HepG2 (cell line): Measurements from ENCODE around the gene SPNS3. TPM values are rescaled to one million over a fixed set of nuclear protein-coding genes. Genes with fewer than 3 reads are reported as not detected.

ENCODE experiments used
- ARNT ChIP-seq: fragments of 450-650 bp; IDR thresholded peaks from 2 replicates; pipeline ENCODE4 v1.6.1; 2017
- CSRNP2 ChIP-seq: sonication (generic); formaldehyde crosslinking; conservative IDR thresholded peaks from 2 replicates; pipeline ENCODE4 v1.8.0; 2022; ENCODE audit warnings: low read depth, missing genetic modification reagents
- DMTF1 ChIP-seq: sonication (generic); formaldehyde crosslinking; IDR thresholded peaks from 2 replicates; pipeline ENCODE4 v1.4.0; 2020; ENCODE audit warnings: mild to moderate bottlenecking, missing genetic modification reagents
- GPBP1L1 ChIP-seq: sonication (generic); formaldehyde crosslinking; IDR thresholded peaks from 2 replicates; pipeline ENCODE4 v1.5.0; 2020; ENCODE audit warnings: mild to moderate bottlenecking, missing genetic modification reagents
- GTF3A ChIP-seq: sonication (generic); formaldehyde crosslinking; conservative IDR thresholded peaks from 2 replicates; pipeline ENCODE4 v1.4.0; 2020; ENCODE audit warnings: mild to moderate bottlenecking, missing genetic modification reagents
- IRF1 ChIP-seq: sonication (generic); formaldehyde crosslinking; IDR thresholded peaks from 2 replicates; pipeline ENCODE4 v1.4.0; 2020; ENCODE audit warnings: low read depth, mild to moderate bottlenecking, missing genetic modification reagents
- KLF13 ChIP-seq: sonication (generic); formaldehyde crosslinking; IDR thresholded peaks from 2 replicates; pipeline ENCODE4 v1.4.0; 2020; ENCODE audit warnings: mild to moderate bottlenecking, missing genetic modification reagents
- NCOR1 ChIP-seq: fragments of 200-600 bp; sonication (generic); IDR thresholded peaks from 2 replicates; pipeline ENCODE4 v1.7.0; 2017; ENCODE audit warnings: antibody characterized with exemption, low read length, borderline replicate concordance
- PHB2 ChIP-seq: fragments of 450-650 bp; IDR thresholded peaks from 2 replicates; pipeline ENCODE4 v1.6.1; 2018; ENCODE audit not compliant: partially characterized antibody
- PLSCR1 ChIP-seq: sonication (generic); formaldehyde crosslinking; IDR thresholded peaks from 2 replicates; pipeline ENCODE4 v1.5.0; 2020; ENCODE audit warnings: missing genetic modification reagents, mild to moderate bottlenecking, borderline replicate concordance
- RXRA ChIP-seq: sonication (generic); formaldehyde crosslinking; IDR thresholded peaks from 2 replicates; pipeline ENCODE4 v1.5.1; 2020; ENCODE audit warnings: missing genetic modification reagents
- XRCC5 ChIP-seq: fragments of 200-400 bp; formaldehyde crosslinking; optimal IDR thresholded peaks from 2 replicates; pipeline ENCODE3; 2017; ENCODE audit warnings: mild to moderate bottlenecking, low read length
- ZBTB37 ChIP-seq: sonication (generic); formaldehyde crosslinking; IDR thresholded peaks from 2 replicates; pipeline ENCODE4 v1.4.0; 2020; ENCODE audit warnings: mild to moderate bottlenecking, missing genetic modification reagents
- ZMYM2 ChIP-seq: sonication (generic); formaldehyde crosslinking; IDR thresholded peaks from 2 replicates; pipeline ENCODE4 v1.8.0; 2022; ENCODE audit warnings: mild to moderate bottlenecking, missing genetic modification reagents
- ZNF207 ChIP-seq: fragments of 450-650 bp; IDR thresholded peaks from 2 replicates; pipeline ENCODE4 v1.6.1; 2016; ENCODE audit warnings: antibody characterized with exemption, borderline replicate concordance
- ZNF224 ChIP-seq: sonication (generic); formaldehyde crosslinking; IDR thresholded peaks from 2 replicates; pipeline ENCODE4 v1.5.0; 2020; ENCODE audit warnings: mild to moderate bottlenecking, missing genetic modification reagents
- ZNF383 ChIP-seq: sonication (generic); formaldehyde crosslinking; IDR thresholded peaks from 2 replicates; pipeline ENCODE4 v1.4.0; 2020; ENCODE audit warnings: missing genetic modification reagents, mild to moderate bottlenecking, borderline replicate concordance
- ZNF629 ChIP-seq: sonication (generic); formaldehyde crosslinking; conservative IDR thresholded peaks from 2 replicates; pipeline ENCODE4 v1.5.0; 2020; ENCODE audit warnings: missing genetic modification reagents
- ZNF670 ChIP-seq: sonication (generic); formaldehyde crosslinking; IDR thresholded peaks from 2 replicates; pipeline ENCODE4 v1.8.0; 2022; ENCODE audit warnings: mild to moderate bottlenecking, missing genetic modification reagents, borderline replicate concordance
- ZNF776 ChIP-seq: sonication (generic); formaldehyde crosslinking; IDR thresholded peaks from 2 replicates; pipeline ENCODE4 v1.4.0; 2020; ENCODE audit warnings: mild to moderate bottlenecking, missing genetic modification reagents
- ZNF782 ChIP-seq: sonication (generic); formaldehyde crosslinking; IDR thresholded peaks from 2 replicates; pipeline ENCODE4 v1.4.0; 2020; ENCODE audit warnings: missing genetic modification reagents, mild to moderate bottlenecking, borderline replicate concordance
- polyA plus RNA-seq, 8 experiments: library from polyadenylated mRNA; depleted of rRNA in 3 of 8; stranded (reverse) in 7 of 8; unstranded in 1 of 8; fragments of >200 nt; fragmentation: Illumina TruSeq in 4 of 8; extraction: Trizol in 4 of 8; gene quantifications; 2 replicates each; pipeline versions ENCODE4 v1.2.1 to v1.2.3, GENCODE V29; 2011 to 2016; ENCODE audit warnings: low read depth in 4 of 8, missing spikeins in 1 of 8, mixed read lengths in 1 of 8; ENCODE audit not compliant: insufficient read depth in 1 of 8
- total RNA-seq, 5 experiments: library from RNA; depleted of rRNA; stranded (reverse); fragments of >200 nt; fragmentation: Illumina TruSeq; extraction: Trizol; gene quantifications; 2 replicates each; pipeline ENCODE4 v1.2.3, GENCODE V29; 2016; ENCODE audit warnings: low read depth in 1 of 5

SPNS3 gene
- total and polyA plus RNA-seq, 2 of the 13 experiments (the other 11 are each of a cell fraction or from before 2014, with no cell fraction given): not detected

- TF ChIP-seq IRF1 (CRISPR knock-in tag) (no peak), ARNT (no peak), ZNF782 (CRISPR knock-in tag) (no peak), DMTF1 (CRISPR knock-in tag) (no peak), ZNF207 (no peak), CSRNP2 (CRISPR knock-in tag) (no peak), GTF3A (CRISPR knock-in tag) (no peak), ZNF383 (CRISPR knock-in tag) (no peak), ZNF776 (no peak), ZNF670 (CRISPR knock-in tag) (no peak), ZMYM2 (CRISPR knock-in tag) (no peak), PLSCR1 (CRISPR knock-in tag) (no peak), RXRA (peak; percentile 33; the same call in 1 of the 2 replicates), XRCC5 (peak; percentile 21), NCOR1 (no peak), ZBTB37 (CRISPR knock-in tag) (no peak), ZNF629 (0 out of 2 replicates have a peak, but pooled peaks have one; percentile 32), ZNF224 (CRISPR knock-in tag) (no peak; the same call in 1 of the 2 replicates), KLF13 (CRISPR knock-in tag) (no peak), GPBP1L1 (CRISPR knock-in tag) (no peak), PHB2 (no peak)
Observed at GRCh38 chr17:4480929-4481898, 47.5 kb downstream of the SPNS3 start (continued).
